ENCODE measurements around the gene LAP3.

DNA sequence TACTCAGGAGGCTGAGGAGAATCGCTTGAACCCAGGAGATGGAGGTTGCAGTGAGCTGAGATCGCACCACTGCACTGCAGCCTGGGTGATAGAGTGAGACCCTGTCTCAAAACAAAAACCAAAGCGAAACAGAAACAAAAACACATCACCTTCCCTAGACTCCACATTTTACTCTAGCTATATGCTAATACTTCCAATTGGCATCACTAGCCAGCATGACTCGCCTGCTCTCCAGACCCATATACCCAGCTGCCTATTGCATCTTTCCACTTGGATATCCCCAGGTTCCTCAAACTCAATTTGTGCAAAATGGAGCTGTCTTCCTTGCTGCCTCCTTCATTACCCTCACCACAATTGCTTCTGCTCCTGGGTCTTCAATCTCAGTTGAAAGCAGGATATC, 22.4 kb upstream of the LAP3 start:
- TF ChIP-seq, protein P1, sequence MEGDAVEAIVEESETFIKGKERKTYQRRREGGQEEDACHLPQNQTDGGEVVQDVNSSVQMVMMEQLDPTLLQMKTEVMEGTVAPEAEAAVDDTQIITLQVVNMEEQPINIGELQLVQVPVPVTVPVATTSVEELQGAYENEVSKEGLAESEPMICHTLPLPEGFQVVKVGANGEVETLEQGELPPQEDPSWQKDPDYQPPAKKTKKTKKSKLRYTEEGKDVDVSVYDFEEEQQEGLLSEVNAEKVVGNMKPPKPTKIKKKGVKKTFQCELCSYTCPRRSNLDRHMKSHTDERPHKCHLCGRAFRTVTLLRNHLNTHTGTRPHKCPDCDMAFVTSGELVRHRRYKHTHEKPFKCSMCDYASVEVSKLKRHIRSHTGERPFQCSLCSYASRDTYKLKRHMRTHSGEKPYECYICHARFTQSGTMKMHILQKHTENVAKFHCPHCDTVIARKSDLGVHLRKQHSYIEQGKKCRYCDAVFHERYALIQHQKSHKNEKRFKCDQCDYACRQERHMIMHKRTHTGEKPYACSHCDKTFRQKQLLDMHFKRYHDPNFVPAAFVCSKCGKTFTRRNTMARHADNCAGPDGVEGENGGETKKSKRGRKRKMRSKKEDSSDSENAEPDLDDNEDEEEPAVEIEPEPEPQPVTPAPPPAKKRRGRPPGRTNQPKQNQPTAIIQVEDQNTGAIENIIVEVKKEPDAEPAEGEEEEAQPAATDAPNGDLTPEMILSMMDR (IDR thresholded peaks at IDR 0.05) = no peak
- TF ChIP-seq POLR2A (IDR thresholded peaks at IDR 0.05) = no peak

Data from upper lobe of left lung (tissue), 4 donors.